CD8-positive, alpha-beta memory T cell (primary cell): Measurements from ENCODE around the gene TAS2R20. TPM values are rescaled to one million over a fixed set of nuclear protein-coding genes. Genes with fewer than 3 reads are reported as not detected.

ENCODE experiments used
- CTCF ChIA-PET: fragments of 350-600 bp; sonication (Branson Sonifier 250); formaldehyde crosslinking; loops from one replicate; lab custom pipeline; 2021; ENCODE audit warnings: antibody characterized with exemption; lab: Charles Lee
- POLR2A ChIA-PET: fragments of 350-600 bp; sonication (Branson Sonifier 250); formaldehyde crosslinking; loops from one replicate; lab custom pipeline; 2021; ENCODE audit warnings: antibody characterized with exemption; lab: Charles Lee
- DNase-seq, 5 donors: peaks; one replicate each; pipeline versions ENCODE4 v3.0.0 to v3.0.0-alpha.2; 2020 to 2022; ENCODE audit warnings: mixed read lengths in 1 of 5
- H3K27ac ChIP-seq: one replicate; pipeline ENCODE4 v1.7.0; 2013; ENCODE audit warnings: low read depth, mild to moderate bottlenecking, low read length, moderate library complexity
- H3K27me3 ChIP-seq: 2 replicates; pipeline ENCODE4 v1.7.0; 2013; ENCODE audit warnings: low read length, mild to moderate bottlenecking; ENCODE audit not compliant: insufficient read depth, poor library complexity, severe bottlenecking
- H3K36me3 ChIP-seq: 2 replicates; pipeline ENCODE4 v1.7.0; 2013; ENCODE audit warnings: mild to moderate bottlenecking, low read length, moderate library complexity; ENCODE audit not compliant: insufficient read depth
- H3K4me1 ChIP-seq: 2 replicates; pipeline ENCODE4 v1.7.0; 2013; ENCODE audit warnings: mild to moderate bottlenecking, low read length, moderate library complexity; ENCODE audit not compliant: insufficient read depth
- H3K4me3 ChIP-seq: 2 replicates; pipeline ENCODE4 v1.7.0; 2013; ENCODE audit warnings: mild to moderate bottlenecking, low read length
- H3K9me3 ChIP-seq: 2 replicates; pipeline ENCODE4 v1.7.0; 2013; ENCODE audit warnings: mild to moderate bottlenecking, low read length
- H3K27ac Mint-ChIP-seq, 8 donors: one replicate each; pipeline ENCODE4 v1.8.0; 2020 to 2021; ENCODE audit warnings: mixed read lengths in 8 of 8, mild to moderate bottlenecking in 6 of 8, inconsistent platforms in 3 of 8, moderate library complexity in 3 of 8
- H3K27me3 Mint-ChIP-seq, 2 donors: one replicate each; pipeline ENCODE4 v1.8.0; 2020 to 2021; ENCODE audit warnings: mixed read lengths in 2 of 2, mild to moderate bottlenecking in 1 of 2, moderate library complexity in 1 of 2
- H3K36me3 Mint-ChIP-seq, 3 donors: one replicate each; pipeline ENCODE4 v1.8.0; 2020 to 2021; ENCODE audit warnings: mixed read lengths in 3 of 3, inconsistent platforms in 1 of 3, mild to moderate bottlenecking in 1 of 3
- H3K4me1 Mint-ChIP-seq, 3 donors: one replicate each; pipeline ENCODE4 v1.8.0; 2020 to 2021; ENCODE audit warnings: mixed read lengths in 3 of 3, inconsistent platforms in 1 of 3, mild to moderate bottlenecking in 1 of 3
- H3K4me3 Mint-ChIP-seq, 7 donors: one replicate each; pipeline ENCODE4 v1.8.0; 2020 to 2021; ENCODE audit warnings: mixed read lengths in 7 of 7, mild to moderate bottlenecking in 6 of 7, moderate library complexity in 4 of 7, inconsistent platforms in 2 of 7
- H3K9me3 Mint-ChIP-seq, 5 donors: one replicate each; pipeline ENCODE4 v1.8.0; 2020 to 2022; ENCODE audit warnings: mixed read lengths in 5 of 5, mild to moderate bottlenecking in 3 of 5, moderate library complexity in 2 of 5, inconsistent platforms in 1 of 5
- polyA plus RNA-seq: library from polyadenylated mRNA; unstranded; fragments of 300-500 nt; fragmentation: Illumina TruSeq; gene quantifications from one replicate; pipeline ENCODE4 v1.2.3, GENCODE V29; 2021
- total RNA-seq, 2 experiments: library from RNA; stranded (reverse); gene quantifications; one replicate each; pipeline ENCODE4 v1.2.3, GENCODE V29; 2021

The TAS2R20 gene
- total and polyA plus RNA-seq, 3 experiments from 2014 or later, result 0.46 to 0.75 TPM; not detected in 1

GRCh38 chr12:11022520-11022919, 24.4 kb upstream of the TAS2R20 start, which contains the start of gene TAS2R19:
TAS2R19 (minus strand) TSS chr12:11022620; CDS start chr12:11022571, 49 bp downstream.
- no peaks in the 10 kb centered on the region for H3K4me1 ChIP-seq
- ChIA-PET CTCF (no interaction called here), POLR2A (no interaction called here)
- no peaks in the 10 kb centered on the region for H3K36me3 ChIP-seq
- no peak within 1 kb of the TSS for H3K4me3 ChIP-seq
- DNase-seq, result no peak
- Mint-ChIP-seq H3K36me3 (peaks cover 10 to 36% (median 13%) of the 10 kb centered on the region in 3 donors), H3K4me1 (peaks cover 3 to 9% (median 4%) of the 10 kb centered on the region in 3 donors), H3K27ac (peak within 1 kb of the TSS in 1 of 8 donors; percentile 19), H3K4me3 (no peak within 1 kb of the TSS), H3K9me3 (peaks cover 0 to 8% (median 2%) of the 10 kb centered on the region in 5 donors), H3K27me3 (no peaks in the 10 kb centered on the region)
- no peaks in the 10 kb centered on the region for H3K9me3 ChIP-seq
- H3K27me3 ChIP-seq, result no peaks in the 10 kb centered on the region
- no peak within 1 kb of the TSS for H3K27ac ChIP-seq

DNA sequence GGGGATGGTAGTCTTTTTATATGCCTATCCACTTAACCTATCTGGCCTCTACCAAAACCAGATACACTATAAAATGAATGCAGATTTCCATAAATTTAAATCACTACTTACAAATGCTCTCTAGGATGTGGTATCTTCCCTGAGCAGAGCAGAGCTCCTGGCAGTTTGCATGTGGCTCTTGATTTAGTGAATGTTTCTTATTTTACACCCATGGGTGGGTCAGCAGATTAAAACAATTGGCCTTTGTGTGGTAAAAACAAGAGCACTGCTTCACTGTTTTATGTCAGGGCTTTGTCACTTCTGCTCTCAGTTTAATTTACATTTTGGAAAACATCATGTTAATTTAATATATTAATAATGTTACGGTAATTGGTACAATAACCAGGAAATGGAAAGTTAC, 18.8 kb upstream of the TAS2R20 start:
- Mint-ChIP-seq H3K27ac (no peak overlapping the region), H3K4me3 (no peak overlapping the region), H3K9me3 (no peaks in the 10 kb centered on the region), H3K36me3 (peaks cover 1 to 24% (median 8%) of the 10 kb centered on the region in 3 donors), H3K27me3 (no peaks in the 10 kb centered on the region), H3K4me1 (peaks cover 0 to 4% (median 0%) of the 10 kb centered on the region in 3 donors)
- Histone ChIP-seq H3K36me3 (no peaks in the 10 kb centered on the region), H3K9me3 (no peaks in the 10 kb centered on the region), H3K27ac (no peak overlapping the region), H3K4me1 (no peaks in the 10 kb centered on the region), H3K4me3 (no peak overlapping the region), H3K27me3 (no peaks in the 10 kb centered on the region)
- POLR2A ChIA-PET, result no interaction called here
- no peak for DNase-seq
- CTCF ChIA-PET, result interaction anchor here (0.6 kb wide), 1 partner anchor 387 kb away, joined by 3 read pairs; no protein-coding TSS in a partner anchor

DNA sequence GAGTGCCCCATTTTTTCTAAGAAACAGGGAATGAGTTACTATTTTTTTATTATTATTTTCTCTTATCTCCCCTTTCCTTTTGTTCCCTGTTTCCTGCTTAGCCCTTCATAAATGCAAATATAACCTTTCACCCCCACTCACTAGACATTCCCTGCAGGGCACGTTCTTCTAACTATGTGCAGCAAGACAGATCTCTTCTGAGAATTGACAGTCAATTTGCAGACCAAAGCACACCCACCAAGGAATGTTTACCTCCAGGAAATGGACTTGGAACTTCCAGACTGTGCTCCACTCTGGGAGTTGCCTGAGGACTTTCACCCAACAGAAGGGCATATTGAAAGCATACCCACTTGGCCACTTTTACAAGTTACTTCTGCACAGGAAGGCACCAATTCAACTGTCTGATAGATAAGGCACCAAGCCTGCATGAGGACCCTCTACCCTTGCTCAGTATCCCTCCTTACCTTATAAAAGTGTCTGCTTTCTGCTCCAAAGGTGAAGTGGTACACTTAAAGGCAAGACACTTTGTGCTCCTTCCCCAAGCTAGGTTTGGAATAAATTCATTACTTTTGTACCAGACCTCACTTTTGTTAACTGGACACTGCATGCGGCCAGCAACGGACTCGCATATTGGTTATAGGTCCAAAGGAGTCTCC, 17.8 kb upstream of the TAS2R20 start:
- Histone ChIP-seq H3K36me3 (no peaks in the 10 kb centered on the region), H3K9me3 (no peaks in the 10 kb centered on the region), H3K27ac (no peak overlapping the region), H3K4me1 (no peaks in the 10 kb centered on the region), H3K27me3 (no peaks in the 10 kb centered on the region), H3K4me3 (no peak overlapping the region)
- Mint-ChIP-seq H3K4me3 (no peak overlapping the region), H3K27ac (no peak overlapping the region), H3K27me3 (no peaks in the 10 kb centered on the region), H3K9me3 (no peaks in the 10 kb centered on the region), H3K4me1 (no peaks in the 10 kb centered on the region), H3K36me3 (peaks cover 1 to 19% (median 15%) of the 10 kb centered on the region in 3 donors)
- POLR2A ChIA-PET, result no interaction called here
- DNase-seq, result no peak
- CTCF ChIA-PET, result no interaction called here

GRCh38 chr12:11014234-11014633, 16.1 kb upstream of the TAS2R20 start:
- peaks cover 1 to 17% (median 17%) of the 10 kb centered on the region in 3 donors for H3K36me3 Mint-ChIP-seq
- no peak overlapping the region for H3K4me3 Mint-ChIP-seq
- no peak overlapping the region for H3K27ac Mint-ChIP-seq
- Histone ChIP-seq H3K27me3 (no peaks in the 10 kb centered on the region), H3K36me3 (no peaks in the 10 kb centered on the region), H3K4me1 (no peaks in the 10 kb centered on the region), H3K9me3 (no peaks in the 10 kb centered on the region), H3K4me3 (no peak overlapping the region), H3K27ac (no peak overlapping the region)
- H3K27me3 Mint-ChIP-seq, result no peaks in the 10 kb centered on the region
- CTCF ChIA-PET, result no interaction called here
- POLR2A ChIA-PET, result no interaction called here
- H3K9me3 Mint-ChIP-seq, result no peaks in the 10 kb centered on the region
- DNase-seq, result no peak
- no peaks in the 10 kb centered on the region for H3K4me1 Mint-ChIP-seq

- H3K9me3 ChIP-seq, result no peaks in the 10 kb centered on the region
- no peak overlapping the region for H3K27ac ChIP-seq
- POLR2A ChIA-PET, result no interaction called here
- H3K36me3 ChIP-seq, result no peaks in the 10 kb centered on the region
- no peak overlapping the region for H3K4me3 Mint-ChIP-seq
- no peak overlapping the region for H3K4me3 ChIP-seq
- no peaks in the 10 kb centered on the region for H3K27me3 Mint-ChIP-seq
- CTCF ChIA-PET, result no interaction called here
- no peaks in the 10 kb centered on the region for H3K4me1 Mint-ChIP-seq
- H3K27me3 ChIP-seq, result no peaks in the 10 kb centered on the region
- peaks cover 2 to 19% (median 4%) of the 10 kb centered on the region in 3 donors for H3K36me3 Mint-ChIP-seq
- H3K27ac Mint-ChIP-seq, result no peak overlapping the region
- no peaks in the 10 kb centered on the region for H3K4me1 ChIP-seq
- H3K9me3 Mint-ChIP-seq, result no peaks in the 10 kb centered on the region
- DNase-seq, result no peak
Observed at GRCh38 chr12:11007608-11008007, 9.5 kb upstream of the TAS2R20 start.

DNA sequence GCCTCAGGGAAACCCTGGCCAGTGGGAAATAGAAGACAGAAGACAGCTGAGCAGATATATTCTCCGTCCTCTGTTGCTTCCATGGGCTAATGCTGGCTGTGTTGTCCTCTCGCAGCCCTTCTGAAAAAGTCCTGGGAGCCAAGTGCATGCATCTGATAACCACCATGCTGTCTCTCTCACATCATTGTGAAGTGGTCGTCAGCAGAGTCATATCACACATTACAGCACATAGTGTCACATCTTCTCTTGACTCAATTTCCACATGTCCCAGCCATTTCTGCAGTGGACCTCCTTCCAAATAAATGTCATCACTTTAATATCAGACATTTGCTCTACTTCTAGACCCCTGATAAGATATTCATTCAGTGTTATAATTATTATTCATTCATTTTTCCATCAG, 3.8 kb downstream of the TAS2R20 start:
- peaks cover 0 to 5% (median 0%) of the 10 kb centered on the region in 5 donors for H3K9me3 Mint-ChIP-seq
- H3K36me3 Mint-ChIP-seq, result peaks cover 15 to 34% (median 27%) of the 10 kb centered on the region in 3 donors
- H3K27me3 ChIP-seq, result no peaks in the 10 kb centered on the region
- no peak overlapping the region for H3K27ac ChIP-seq
- DNase-seq, result no peak
- H3K27ac Mint-ChIP-seq, result no peak overlapping the region
- no peaks in the 10 kb centered on the region for H3K36me3 ChIP-seq
- peaks cover 0 to 2% of the 10 kb centered on the region in 2 donors for H3K27me3 Mint-ChIP-seq
- H3K4me3 Mint-ChIP-seq, result no peak overlapping the region
- no peaks in the 10 kb centered on the region for H3K9me3 ChIP-seq
- H3K4me1 ChIP-seq, result no peaks in the 10 kb centered on the region
- CTCF ChIA-PET, result no interaction called here
- peaks cover 0 to 1% (median 0%) of the 10 kb centered on the region in 3 donors for H3K4me1 Mint-ChIP-seq
- POLR2A ChIA-PET, result no interaction called here
- H3K4me3 ChIP-seq, result no peak overlapping the region

GRCh38 chr12:10989107-10989506, 9.0 kb downstream of the TAS2R20 start:
- peaks cover 9 to 24% (median 12%) of the 10 kb centered on the region in 3 donors for H3K36me3 Mint-ChIP-seq
- peaks cover 2 to 6% (median 4%) of the 10 kb centered on the region in 3 donors for H3K4me1 Mint-ChIP-seq
- Histone ChIP-seq H3K36me3 (no peaks in the 10 kb centered on the region), H3K27me3 (no peaks in the 10 kb centered on the region), H3K4me1 (no peaks in the 10 kb centered on the region), H3K9me3 (no peaks in the 10 kb centered on the region), H3K27ac (no peak overlapping the region), H3K4me3 (no peak overlapping the region)
- no peak for DNase-seq
- no peak overlapping the region for H3K4me3 Mint-ChIP-seq
- no peak overlapping the region for H3K27ac Mint-ChIP-seq
- peaks cover 7 to 8% of the 10 kb centered on the region in 2 donors for H3K27me3 Mint-ChIP-seq
- peaks cover 0 to 5% (median 0%) of the 10 kb centered on the region in 5 donors for H3K9me3 Mint-ChIP-seq
- CTCF ChIA-PET, result no interaction called here
- POLR2A ChIA-PET, result no interaction called here

GRCh38 chr12:10986812-10987211, 11.3 kb downstream of the TAS2R20 start, which contains the start of gene TAS2R50:
TAS2R50 (minus strand) TSS chr12:10986912; CDS start chr12:10986860, 52 bp downstream.
- peaks cover 0 to 5% (median 0%) of the 10 kb centered on the region in 5 donors for H3K9me3 Mint-ChIP-seq
- H3K36me3 Mint-ChIP-seq, result peaks cover 7 to 21% (median 8%) of the 10 kb centered on the region in 3 donors
- peaks cover 7 to 8% of the 10 kb centered on the region in 2 donors for H3K27me3 Mint-ChIP-seq
- CTCF ChIA-PET, result no interaction called here
- DNase-seq, result no peak
- peaks cover 18% of the 10 kb centered on the region for H3K4me1 ChIP-seq
- H3K36me3 ChIP-seq, result no peaks in the 10 kb centered on the region
- H3K27ac ChIP-seq, result no peak within 1 kb of the TSS
- no peaks in the 10 kb centered on the region for H3K27me3 ChIP-seq
- H3K4me1 Mint-ChIP-seq, result peaks cover 22 to 28% (median 25%) of the 10 kb centered on the region in 3 donors
- no peak within 1 kb of the TSS for H3K4me3 Mint-ChIP-seq
- H3K9me3 ChIP-seq, result no peaks in the 10 kb centered on the region
- POLR2A ChIA-PET, result no interaction called here
- no peak within 1 kb of the TSS for H3K4me3 ChIP-seq
- H3K27ac Mint-ChIP-seq, result peak within 1 kb of the TSS in 1 of 8 donors; percentile 22
